MM.1S (cell line): ENCODE measurements around the gene SMKR1.

ENCODE experiments used
- DNase-seq: peaks from one replicate; pipeline ENCODE4 v3.0.0-alpha.2; 2015
- H2AFZ ChIP-seq: fragments of 300-600 bp; sonication (generic); 2 replicates; pipeline ENCODE4 v1.6.0; 2016; ENCODE audit warnings: antibody characterized with exemption, low read length
- H3F3A ChIP-seq: fragments of 300-600 bp; sonication (generic); 2 replicates; pipeline ENCODE4 v1.6.1; 2016; ENCODE audit warnings: mild to moderate bottlenecking, antibody characterized with exemption, low read length, moderate library complexity, mixed read lengths; ENCODE audit not compliant: insufficient read depth
- H3K27ac ChIP-seq: fragments of 300-600 bp; sonication (generic); 2 replicates; pipeline ENCODE4 v1.5.1; 2016; ENCODE audit warnings: mild to moderate bottlenecking, low read length
- H3K27me3 ChIP-seq: fragments of 300-600 bp; sonication (generic); replicated peaks from 2 replicates; pipeline ENCODE4 v1.6.0; 2016; ENCODE audit warnings: low read length; ENCODE audit not compliant: insufficient read depth
- H3K36me3 ChIP-seq: fragments of 300-600 bp; sonication (generic); replicated peaks from 2 replicates; pipeline ENCODE4 v1.6.1; 2016; ENCODE audit warnings: mild to moderate bottlenecking, low read length, mixed read lengths; ENCODE audit not compliant: insufficient read depth
- H3K4me1 ChIP-seq: fragments of 300-600 bp; sonication (generic); 2 replicates; pipeline ENCODE4 v1.6.1; 2016; ENCODE audit warnings: low read length, mixed read lengths
- H3K4me2 ChIP-seq: fragments of 300-600 bp; sonication (generic); 2 replicates; pipeline ENCODE4 v1.6.0; 2016; ENCODE audit warnings: low read depth, low read length
- H3K4me3 ChIP-seq: fragments of 300-600 bp; sonication (generic); 2 replicates; pipeline ENCODE4 v1.5.1; 2016; ENCODE audit warnings: low read length, mixed read lengths
- H3K79me2 ChIP-seq: fragments of 300-600 bp; sonication (generic); 2 replicates; pipeline ENCODE4 v1.6.1; 2016; ENCODE audit warnings: mixed run types, low read length, mixed read lengths
- H3K9ac ChIP-seq: fragments of 300-600 bp; sonication (generic); 2 replicates; pipeline ENCODE4 v1.6.1; 2016; ENCODE audit warnings: low read length, mixed read lengths
- H3K9me2 ChIP-seq: fragments of 300-600 bp; sonication (generic); replicated peaks from 2 replicates; pipeline ENCODE4 v1.6.1; 2016; ENCODE audit warnings: mild to moderate bottlenecking, low read length, mixed read lengths; ENCODE audit not compliant: insufficient read depth
- H3K9me3 ChIP-seq: fragments of 300-600 bp; sonication (generic); replicated peaks from 2 replicates; pipeline ENCODE4 v1.6.1; 2016; ENCODE audit warnings: mild to moderate bottlenecking, low read length, mixed read lengths; ENCODE audit not compliant: insufficient read depth
- H4K20me1 ChIP-seq: fragments of 300-600 bp; sonication (generic); 2 replicates; pipeline ENCODE4 v1.6.1; 2016; ENCODE audit warnings: mild to moderate bottlenecking, low read length, moderate library complexity, mixed read lengths; ENCODE audit not compliant: insufficient read depth
- EZH2 ChIP-seq: fragments of 300-600 bp; sonication (generic); optimal IDR thresholded peaks from 2 replicates; pipeline ENCODE3; 2017; ENCODE audit warnings: low read depth, mild to moderate bottlenecking, antibody characterized with exemption, low read length, mixed read lengths
- EZH2phosphoT487 ChIP-seq: fragments of 300-600 bp; sonication (generic); IDR thresholded peaks from 2 replicates; pipeline ENCODE4 v1.6.1; 2018; ENCODE audit warnings: antibody characterized with exemption, low read length
- TF ChIP-seq, protein P1 (sequence below): fragments of 300-600 bp; sonication (generic); IDR thresholded peaks from 2 replicates; pipeline ENCODE4 v1.5.1; 2016; ENCODE audit warnings: antibody characterized with exemption, low read length, mixed read lengths

SMKR1 gene

DNA sequence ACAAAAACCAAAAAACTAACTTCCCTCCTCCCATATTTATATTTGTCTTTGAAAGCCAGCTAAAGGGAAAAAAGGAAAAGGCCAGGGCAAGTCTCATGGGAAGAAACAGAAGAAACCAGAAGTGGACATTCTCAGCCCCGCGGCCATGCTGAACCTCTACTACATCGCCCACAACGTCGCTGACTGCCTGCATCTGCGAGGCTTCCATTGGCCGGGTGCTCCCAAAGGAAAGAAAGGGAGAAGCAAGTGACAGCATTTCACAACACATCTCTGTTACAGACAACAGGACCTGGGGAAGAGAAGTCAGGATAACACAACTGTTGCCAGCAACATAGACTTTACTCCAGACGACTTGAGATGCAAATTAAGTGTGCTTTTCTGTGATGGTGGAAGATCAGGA is 9.9 kb downstream of the SMKR1 start:
- no peak overlapping the region for H3K4me2 ChIP-seq
- no peaks in the 10 kb centered on the region for H4K20me1 ChIP-seq
- no peaks in the 10 kb centered on the region for H3K36me3 ChIP-seq
- TF ChIP-seq, protein P1, sequence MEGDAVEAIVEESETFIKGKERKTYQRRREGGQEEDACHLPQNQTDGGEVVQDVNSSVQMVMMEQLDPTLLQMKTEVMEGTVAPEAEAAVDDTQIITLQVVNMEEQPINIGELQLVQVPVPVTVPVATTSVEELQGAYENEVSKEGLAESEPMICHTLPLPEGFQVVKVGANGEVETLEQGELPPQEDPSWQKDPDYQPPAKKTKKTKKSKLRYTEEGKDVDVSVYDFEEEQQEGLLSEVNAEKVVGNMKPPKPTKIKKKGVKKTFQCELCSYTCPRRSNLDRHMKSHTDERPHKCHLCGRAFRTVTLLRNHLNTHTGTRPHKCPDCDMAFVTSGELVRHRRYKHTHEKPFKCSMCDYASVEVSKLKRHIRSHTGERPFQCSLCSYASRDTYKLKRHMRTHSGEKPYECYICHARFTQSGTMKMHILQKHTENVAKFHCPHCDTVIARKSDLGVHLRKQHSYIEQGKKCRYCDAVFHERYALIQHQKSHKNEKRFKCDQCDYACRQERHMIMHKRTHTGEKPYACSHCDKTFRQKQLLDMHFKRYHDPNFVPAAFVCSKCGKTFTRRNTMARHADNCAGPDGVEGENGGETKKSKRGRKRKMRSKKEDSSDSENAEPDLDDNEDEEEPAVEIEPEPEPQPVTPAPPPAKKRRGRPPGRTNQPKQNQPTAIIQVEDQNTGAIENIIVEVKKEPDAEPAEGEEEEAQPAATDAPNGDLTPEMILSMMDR: no peak
- no peak for TF ChIP-seq EZH2
- no peak for TF ChIP-seq EZH2phosphoT487
- no peaks in the 10 kb centered on the region for H3F3A ChIP-seq
- no peak overlapping the region for H3K9ac ChIP-seq
- no peaks in the 10 kb centered on the region for H3K9me3 ChIP-seq
- H3K4me1 ChIP-seq: no peaks in the 10 kb centered on the region
- peak; percentile 2 for DNase-seq
- H3K27ac ChIP-seq: no peak overlapping the region
- no peaks in the 10 kb centered on the region for H3K27me3 ChIP-seq
- H2AFZ ChIP-seq: no peak overlapping the region
- H3K4me3 ChIP-seq: no peak overlapping the region
- no peaks in the 10 kb centered on the region for H3K79me2 ChIP-seq
- H3K9me2 ChIP-seq: no peaks in the 10 kb centered on the region

DNA sequence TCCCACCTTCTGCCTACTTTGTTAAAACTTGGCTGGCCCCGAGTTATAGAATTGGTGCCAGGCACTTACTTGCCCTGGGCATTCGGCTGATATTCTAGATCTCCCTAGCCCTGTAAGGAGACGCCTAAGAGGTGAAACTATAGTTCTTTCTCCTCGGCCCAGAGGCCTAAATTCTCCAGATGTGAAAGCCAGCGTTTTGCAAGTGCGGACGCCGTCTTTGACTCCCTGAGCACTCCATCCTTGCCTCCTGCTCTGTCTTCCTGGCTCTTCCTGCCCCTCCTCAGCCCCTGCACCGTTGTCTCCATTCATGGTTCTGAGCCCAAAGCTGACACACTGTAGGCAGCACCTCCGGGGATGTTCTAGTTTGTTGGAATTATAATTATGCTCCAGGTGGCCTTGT is 11.2 kb downstream of the SMKR1 start:
- Histone ChIP-seq H3K9me3 (no peaks in the 10 kb centered on the region), H3K9me2 (no peaks in the 10 kb centered on the region), H3K79me2 (no peaks in the 10 kb centered on the region), H3K4me2 (no peak overlapping the region), H3K9ac (no peak overlapping the region), H3K27me3 (no peaks in the 10 kb centered on the region), H2AFZ (no peak overlapping the region), H4K20me1 (no peaks in the 10 kb centered on the region), H3K36me3 (no peaks in the 10 kb centered on the region), H3K4me1 (no peaks in the 10 kb centered on the region), H3K27ac (no peak overlapping the region), H3F3A (no peaks in the 10 kb centered on the region), H3K4me3 (no peak overlapping the region)
- TF ChIP-seq, protein P1: no peak
- TF ChIP-seq EZH2phosphoT487 (no peak), EZH2 (no peak)
- peak; percentile 1 for DNase-seq

DNA sequence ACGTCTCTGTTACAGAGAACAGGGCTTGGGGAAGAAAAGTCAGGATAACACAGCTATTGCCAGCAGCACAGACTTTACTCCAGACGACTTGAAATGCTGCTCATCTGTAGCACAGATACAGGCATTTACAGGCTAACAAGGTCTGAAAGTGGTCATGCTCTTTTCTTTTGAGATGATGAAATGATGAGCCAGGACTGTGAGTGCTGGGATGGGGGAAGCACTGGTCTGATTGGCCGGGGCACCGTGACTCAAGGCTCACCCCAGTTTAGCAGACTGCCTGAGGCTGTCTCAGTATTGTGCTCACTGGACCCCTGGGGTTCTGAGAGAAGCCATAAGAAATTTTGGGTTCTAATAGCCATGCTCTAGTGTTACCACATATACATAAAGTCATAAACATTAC is 12.4 kb downstream of the SMKR1 start:
- Histone ChIP-seq H3K27me3 (no peaks in the 10 kb centered on the region), H3K79me2 (no peaks in the 10 kb centered on the region), H3K9ac (no peak overlapping the region), H3K4me3 (no peak overlapping the region), H4K20me1 (no peaks in the 10 kb centered on the region), H3K9me3 (no peaks in the 10 kb centered on the region), H2AFZ (no peak overlapping the region), H3K4me1 (no peaks in the 10 kb centered on the region), H3K27ac (no peak overlapping the region), H3K36me3 (no peaks in the 10 kb centered on the region), H3K4me2 (no peak overlapping the region), H3F3A (no peaks in the 10 kb centered on the region), H3K9me2 (no peaks in the 10 kb centered on the region)
- TF ChIP-seq EZH2: no peak
- TF ChIP-seq, protein P1: no peak
- no peak for TF ChIP-seq EZH2phosphoT487
- peak; percentile 2 for DNase-seq

DNA sequence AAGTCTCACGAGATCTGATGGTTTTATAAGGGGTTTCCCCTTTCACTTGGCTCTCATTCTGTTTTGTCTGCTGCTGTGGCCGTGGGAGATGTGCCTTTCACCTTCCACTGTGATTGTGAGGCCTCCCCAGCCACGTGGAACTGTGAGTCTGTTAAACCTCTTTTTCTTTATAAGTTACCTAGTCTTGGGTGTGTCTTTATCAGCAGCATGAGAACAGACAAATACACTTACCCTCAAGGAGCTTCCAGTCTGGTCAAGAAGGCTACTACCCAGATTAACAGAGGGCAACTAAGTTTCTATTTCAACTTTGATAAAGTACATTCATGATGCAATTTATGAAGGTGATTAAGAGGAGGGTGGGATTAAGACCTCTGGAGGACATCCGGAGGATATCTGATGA is 13.1 kb downstream of the SMKR1 start:
- no peak overlapping the region for H3K4me3 ChIP-seq
- no peaks in the 10 kb centered on the region for H3K9me3 ChIP-seq
- TF ChIP-seq, protein P1: no peak
- TF ChIP-seq EZH2phosphoT487 (no peak), EZH2 (no peak)
- H3K79me2 ChIP-seq: no peaks in the 10 kb centered on the region
- no peaks in the 10 kb centered on the region for H4K20me1 ChIP-seq
- no peaks in the 10 kb centered on the region for H3K36me3 ChIP-seq
- H3K27ac ChIP-seq: no peak overlapping the region
- no peaks in the 10 kb centered on the region for H3K4me1 ChIP-seq
- H3K4me2 ChIP-seq: no peak overlapping the region
- H3K27me3 ChIP-seq: no peaks in the 10 kb centered on the region
- no peaks in the 10 kb centered on the region for H3K9me2 ChIP-seq
- no peak for DNase-seq
- H3F3A ChIP-seq: no peaks in the 10 kb centered on the region
- no peak overlapping the region for H3K9ac ChIP-seq
- H2AFZ ChIP-seq: no peak overlapping the region
